ENCODE results near the gene H2AZ2.

The H2AZ2 gene

GRCh38 chr7:44847920-44848634 is at the start of gene H2AZ2:
H2AZ2 (minus strand) TSS chr7:44848087; CDS start chr7:44847971, 116 bp downstream.
- in situ Hi-C loops (cut with MboI; ENCODE audit: low sequenced_read_pairs) = no loop called here

GRCh38 chr7:44897309-44897708 is 49.4 kb upstream of the H2AZ2 start:
- in situ Hi-C loops (cut with MboI; ENCODE audit: low sequenced_read_pairs) = no loop called here

DNA sequence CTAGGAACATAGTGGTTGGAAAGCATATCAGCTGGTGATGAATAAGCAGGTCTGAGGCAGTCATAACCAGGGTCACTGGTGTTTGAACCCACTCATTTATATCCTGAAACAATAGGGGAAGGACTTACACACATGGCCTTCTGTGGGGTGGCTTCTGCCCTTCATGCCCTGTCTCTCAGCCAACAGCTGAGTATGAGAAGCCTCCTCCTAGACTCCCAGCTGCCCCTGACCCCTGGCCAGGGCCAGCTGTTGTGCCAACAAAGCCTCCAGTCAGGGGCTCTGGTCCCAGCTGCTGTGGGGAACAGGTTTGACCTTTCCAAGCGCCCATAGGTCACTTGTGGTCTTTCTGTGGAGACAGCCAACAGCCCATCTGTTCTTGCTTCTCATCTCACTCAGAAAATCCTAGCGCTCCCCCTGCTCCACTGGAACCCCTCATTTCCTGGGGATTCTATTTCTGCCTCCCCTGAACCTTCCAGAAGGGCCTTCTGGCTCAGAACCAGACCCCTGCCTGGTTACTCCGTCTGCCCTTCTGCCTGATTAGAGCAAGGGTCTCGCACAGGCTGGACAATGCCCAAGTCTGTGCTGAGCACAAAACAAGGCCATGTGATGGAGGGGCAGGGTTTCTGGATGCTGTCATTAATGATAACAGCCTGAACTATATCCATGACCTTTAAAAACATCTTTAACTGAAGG is 47.1 kb upstream of the H2AZ2 start:
- in situ Hi-C loops (cut with MboI; ENCODE audit: low sequenced_read_pairs) = no loop called here

DNA sequence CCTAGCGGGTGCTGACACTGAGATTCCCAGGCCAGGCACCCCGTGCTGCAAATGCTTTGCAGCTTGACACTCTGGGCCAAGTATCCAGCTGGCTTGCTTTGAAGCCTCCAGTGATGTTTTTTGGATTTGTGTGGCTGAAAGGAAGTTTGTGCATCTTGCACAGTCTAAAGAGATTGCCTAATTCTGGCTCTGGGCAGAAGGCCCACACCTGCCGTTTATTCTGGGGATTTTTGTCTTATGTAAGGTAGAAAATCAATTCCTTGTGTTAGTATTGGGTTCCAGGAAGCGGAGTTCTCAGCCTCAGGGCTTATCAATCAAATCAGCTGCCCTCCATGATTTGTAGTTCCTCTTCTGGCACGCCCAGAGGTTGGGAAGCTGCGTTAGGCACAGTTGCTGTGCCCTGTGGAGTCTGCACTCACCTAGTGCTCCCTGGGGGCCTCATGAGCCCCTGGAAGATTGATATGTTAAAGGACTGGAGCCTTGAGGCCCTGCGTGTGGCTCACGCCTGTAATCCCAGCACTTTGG is 45.9 kb upstream of the H2AZ2 start:
- in situ Hi-C loops (cut with MboI; ENCODE audit: low sequenced_read_pairs) = no loop called here

DNA sequence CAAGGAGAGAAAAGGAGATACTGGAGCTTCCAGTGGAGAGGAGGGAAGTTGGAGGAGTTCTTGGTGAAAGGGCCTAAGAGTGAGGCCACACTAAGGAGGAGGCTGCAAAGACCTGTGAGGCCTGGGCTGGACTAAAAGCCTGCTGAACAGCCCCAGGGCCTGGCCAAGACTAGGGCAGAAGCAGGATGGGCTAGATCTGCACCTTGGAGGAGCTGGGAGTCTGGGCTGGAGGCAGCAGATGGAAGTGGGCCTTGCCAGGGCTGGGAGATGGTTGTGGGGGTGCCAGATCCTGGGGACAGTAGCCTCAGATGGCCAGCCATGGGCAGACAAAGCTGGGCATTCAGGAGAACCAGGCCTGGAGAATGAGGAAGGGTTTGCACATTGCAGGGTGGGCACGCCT is 43.9 kb upstream of the H2AZ2 start:
- in situ Hi-C loops (cut with MboI; ENCODE audit: low sequenced_read_pairs) = no loop called here

- in situ Hi-C loops (cut with MboI; ENCODE audit: low sequenced_read_pairs) = no loop called here
These were observed 43.5 kb upstream of the H2AZ2 start for GRCh38 chr7:44891372-44891771.

DNA sequence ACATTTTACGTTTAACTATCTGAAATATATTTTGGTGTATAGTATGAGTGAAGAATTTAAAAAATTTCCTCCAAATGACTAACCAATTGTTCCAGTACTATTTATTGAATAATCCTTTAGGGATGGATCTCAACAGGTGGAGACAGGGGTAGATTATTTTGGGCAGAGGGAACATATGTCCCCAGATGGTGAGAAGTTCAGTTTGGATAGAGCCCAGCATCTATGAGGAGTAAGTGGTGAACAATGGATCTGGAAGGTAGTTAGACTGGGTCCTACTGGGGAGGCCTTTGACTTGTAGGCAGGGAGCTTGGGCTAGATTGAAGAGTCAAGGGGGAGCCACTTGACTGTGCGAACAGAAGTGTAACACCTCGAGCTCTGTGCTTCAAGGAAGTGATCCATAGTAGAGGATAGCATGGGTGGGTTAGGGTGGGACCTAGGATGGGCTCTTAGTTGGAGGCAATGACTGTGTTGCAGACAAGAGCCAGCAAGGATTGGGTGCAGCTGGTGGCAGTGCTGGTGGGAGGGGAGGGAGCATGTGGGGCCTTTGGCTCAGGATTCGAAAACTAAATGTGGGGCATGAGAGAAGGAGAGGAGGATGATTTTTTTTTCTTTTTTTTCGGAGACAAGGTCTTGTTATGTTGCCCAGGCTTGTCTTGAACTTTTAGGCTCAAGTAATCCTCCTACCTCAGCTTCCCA is 41.3 kb upstream of the H2AZ2 start:
- in situ Hi-C loops (cut with MboI; ENCODE audit: low sequenced_read_pairs) = no loop called here

- in situ Hi-C loops (cut with MboI; ENCODE audit: low sequenced_read_pairs) = no loop called here
These were observed 39.4 kb upstream of the H2AZ2 start for GRCh38 chr7:44887293-44887692.

GRCh38 chr7:44885394-44886317 is 37.8 kb upstream of the H2AZ2 start, which contains the start of gene PURB:
PURB (minus strand) TSS chr7:44885530; CDS start chr7:44885348, 182 bp downstream.
- in situ Hi-C loops (cut with MboI; ENCODE audit: low sequenced_read_pairs) = no loop called here

GRCh38 chr7:44884621-44885393 is 36.9 kb upstream of the H2AZ2 start:
- in situ Hi-C loops (cut with MboI; ENCODE audit: low sequenced_read_pairs) = no loop called here

DNA sequence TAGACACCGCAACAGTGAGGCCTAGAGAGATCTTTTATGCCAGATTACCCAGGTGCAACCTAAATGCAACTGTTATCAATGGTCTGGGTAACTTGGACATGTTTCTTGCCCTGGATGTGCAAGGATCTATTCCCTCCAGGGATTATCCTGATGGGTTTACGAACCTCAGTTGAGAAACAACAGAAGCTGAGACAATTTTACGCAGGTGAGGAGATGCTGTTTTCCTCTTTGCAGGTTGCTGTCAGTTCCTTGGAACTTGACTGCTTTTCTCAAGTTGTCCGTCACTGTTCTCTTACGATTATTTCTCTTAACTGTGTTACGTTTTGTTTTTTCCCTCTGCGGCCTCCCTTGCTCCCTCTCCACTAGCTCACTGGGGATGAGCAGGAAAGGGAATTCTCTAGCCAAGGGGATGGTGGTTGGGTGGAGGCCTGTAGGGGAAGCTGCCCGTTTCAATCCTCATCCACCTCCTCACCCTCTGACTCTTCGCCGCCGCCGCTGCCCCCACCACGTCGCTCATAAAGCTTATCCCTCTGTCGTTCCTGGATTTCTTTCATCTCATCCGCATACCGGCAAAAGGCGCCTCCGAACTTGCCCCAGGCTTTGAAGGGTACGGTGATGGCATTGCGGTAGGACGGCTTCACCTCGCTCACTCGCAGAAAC is 36.2 kb upstream of the H2AZ2 start:
- in situ Hi-C loops (cut with MboI; ENCODE audit: low sequenced_read_pairs) = no loop called here

DNA sequence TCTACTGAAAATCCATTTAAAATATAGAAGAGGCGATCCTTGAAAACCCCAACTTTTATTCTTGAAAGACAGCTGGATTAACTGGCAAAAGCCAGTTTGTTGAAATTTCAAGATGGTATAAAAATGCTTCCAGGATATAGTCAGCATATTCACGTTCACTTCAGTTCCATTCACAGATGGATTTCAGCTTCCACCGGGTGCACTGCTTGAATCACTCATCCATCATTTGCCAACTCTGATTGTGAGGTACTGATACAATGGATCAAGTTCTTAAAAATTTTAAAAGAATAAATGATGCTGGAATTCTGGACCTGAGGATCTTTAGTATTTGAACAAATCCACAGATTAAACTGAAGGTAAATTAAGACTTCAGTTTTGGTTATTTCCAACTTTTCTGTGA is 35.0 kb upstream of the H2AZ2 start:
- in situ Hi-C loops (cut with MboI; ENCODE audit: low sequenced_read_pairs) = no loop called here

- in situ Hi-C loops (cut with MboI; ENCODE audit: low sequenced_read_pairs) = no loop called here
These were observed 33.7 kb upstream of the H2AZ2 start for GRCh38 chr7:44881610-44882009.

GRCh38 chr7:44881066-44881600 is 33.2 kb upstream of the H2AZ2 start:
- in situ Hi-C loops (cut with MboI; ENCODE audit: low sequenced_read_pairs) = no loop called here

DNA sequence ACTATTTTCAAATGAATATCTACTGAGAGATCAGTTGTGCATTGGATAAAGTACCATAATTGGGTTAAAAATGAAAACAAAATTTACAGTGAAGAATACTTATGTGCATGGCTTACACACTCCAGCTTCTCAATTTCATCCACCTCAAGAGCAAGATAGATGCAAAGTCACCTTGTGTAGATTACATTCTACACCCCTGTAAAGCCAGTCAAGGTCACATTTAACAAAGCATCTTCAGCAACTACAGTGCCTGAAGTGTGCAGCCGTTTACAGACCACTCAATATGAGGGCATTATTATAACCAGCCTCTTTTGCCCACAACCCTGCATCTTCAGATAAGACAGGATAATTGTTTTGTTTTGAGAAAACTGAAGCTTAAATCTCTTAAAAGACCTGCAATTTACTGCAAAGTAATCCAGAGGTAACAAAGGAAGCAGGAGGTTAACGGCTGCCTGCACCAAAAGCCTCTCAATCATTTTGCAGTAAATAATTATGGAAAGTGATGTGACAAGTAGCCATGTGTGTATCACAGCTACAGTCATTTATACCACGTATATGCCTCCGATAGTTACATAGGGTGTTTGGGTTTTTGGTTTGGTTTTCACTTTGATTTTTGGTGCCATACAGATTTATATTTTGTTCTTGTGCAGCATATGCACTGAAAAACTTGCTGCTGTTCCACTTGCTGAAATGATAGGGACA is 32.6 kb upstream of the H2AZ2 start:
- in situ Hi-C loops (cut with MboI; ENCODE audit: low sequenced_read_pairs) = no loop called here

DNA sequence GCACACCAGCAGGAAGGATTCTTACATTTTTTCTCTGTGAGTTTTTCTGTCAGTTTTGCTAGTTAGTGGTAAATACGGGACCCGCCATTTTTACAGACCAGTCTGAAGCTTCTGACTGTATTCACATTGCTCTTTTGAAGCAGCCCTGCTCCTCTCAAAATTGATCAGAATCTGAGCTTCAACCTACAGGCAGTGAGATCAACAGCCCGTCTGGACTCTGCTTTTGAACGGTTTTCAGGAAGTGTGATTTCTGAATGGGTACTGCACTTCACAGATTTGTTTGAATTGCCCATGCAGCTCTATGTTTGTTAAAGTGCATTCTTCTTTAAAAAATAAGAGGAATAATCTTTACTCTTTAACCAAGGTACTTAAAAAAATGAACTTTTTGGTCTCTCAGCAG is 28.5 kb upstream of the H2AZ2 start:
- in situ Hi-C loops (cut with MboI; ENCODE audit: low sequenced_read_pairs) = no loop called here

GRCh38 chr7:44875241-44875640 is 27.4 kb upstream of the H2AZ2 start:
- in situ Hi-C loops (cut with MboI; ENCODE audit: low sequenced_read_pairs) = no loop called here

GRCh38 chr7:44872787-44873186 is 24.9 kb upstream of the H2AZ2 start:
- in situ Hi-C loops (cut with MboI; ENCODE audit: low sequenced_read_pairs) = no loop called here
